ENCODE measurements around the gene SFI1.

DNA sequence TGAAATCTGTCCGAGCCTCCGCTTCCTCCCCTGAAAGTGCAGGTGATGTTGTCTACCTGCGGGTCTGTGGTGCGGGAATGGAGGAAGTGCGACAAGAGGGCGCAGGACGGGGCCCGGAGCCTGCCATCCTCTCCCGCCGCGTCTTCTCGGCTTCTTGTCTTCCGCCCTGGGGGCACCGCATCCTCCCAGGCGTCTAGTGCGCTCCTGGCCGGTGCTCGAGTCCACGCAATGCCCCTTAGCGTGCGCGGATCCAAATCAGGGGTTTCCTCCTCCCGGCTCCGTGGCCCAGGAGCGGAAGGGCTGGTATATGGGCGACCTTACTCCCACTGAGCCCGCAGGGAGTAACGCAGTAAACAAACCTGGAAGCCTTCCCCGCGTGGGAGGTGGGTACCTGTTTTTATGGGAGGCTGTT is 405 bp downstream of the SFI1 start:
- TF ChIP-seq, protein P1, sequence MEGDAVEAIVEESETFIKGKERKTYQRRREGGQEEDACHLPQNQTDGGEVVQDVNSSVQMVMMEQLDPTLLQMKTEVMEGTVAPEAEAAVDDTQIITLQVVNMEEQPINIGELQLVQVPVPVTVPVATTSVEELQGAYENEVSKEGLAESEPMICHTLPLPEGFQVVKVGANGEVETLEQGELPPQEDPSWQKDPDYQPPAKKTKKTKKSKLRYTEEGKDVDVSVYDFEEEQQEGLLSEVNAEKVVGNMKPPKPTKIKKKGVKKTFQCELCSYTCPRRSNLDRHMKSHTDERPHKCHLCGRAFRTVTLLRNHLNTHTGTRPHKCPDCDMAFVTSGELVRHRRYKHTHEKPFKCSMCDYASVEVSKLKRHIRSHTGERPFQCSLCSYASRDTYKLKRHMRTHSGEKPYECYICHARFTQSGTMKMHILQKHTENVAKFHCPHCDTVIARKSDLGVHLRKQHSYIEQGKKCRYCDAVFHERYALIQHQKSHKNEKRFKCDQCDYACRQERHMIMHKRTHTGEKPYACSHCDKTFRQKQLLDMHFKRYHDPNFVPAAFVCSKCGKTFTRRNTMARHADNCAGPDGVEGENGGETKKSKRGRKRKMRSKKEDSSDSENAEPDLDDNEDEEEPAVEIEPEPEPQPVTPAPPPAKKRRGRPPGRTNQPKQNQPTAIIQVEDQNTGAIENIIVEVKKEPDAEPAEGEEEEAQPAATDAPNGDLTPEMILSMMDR (IDR thresholded peaks at IDR 0.05; ENCODE audit: low read depth, low read length, missing input control): no peak
- no peak for TF ChIP-seq REST (IDR thresholded peaks at IDR 0.05)
- no peak for TF ChIP-seq SP1 (IDR thresholded peaks at IDR 0.05)
- no peak for TF ChIP-seq RXRA (IDR thresholded peaks at IDR 0.05)
- TF ChIP-seq FOXA1 (IDR thresholded peaks at IDR 0.05): no peak
- TF ChIP-seq TAF1 (conservative IDR thresholded peaks at IDR 0.05): no peak

All from liver (tissue), 3 donors.